ENCODE results near the gene XKR7.

The XKR7 gene

GRCh38 chr20:32050851-32051556 lies 83.1 kb downstream of the XKR7 start:
- no peak for DNase-seq

GRCh38 chr20:32051720-32052089 lies 83.8 kb downstream of the XKR7 start:
- no peak for DNase-seq

GRCh38 chr20:32052090-32052777 lies 84.3 kb downstream of the XKR7 start, which contains the start of gene HCK:
Gene HCK, plus strand, starts transcription at chr20:32052242.
- no peak for DNase-seq

- DNase-seq, result no peak
These were observed 84.9 kb downstream of the XKR7 start for GRCh38 chr20:32052778-32053362.

All from activated effector memory CD4-positive, alpha-beta T cell treated with Interleukin-2 at 50 U/mL for 16 hours (primary cell).